GOT3 (cell line): ENCODE results near the gene ZFP36L1.

ENCODE experiments used
- DNase-seq: peaks from one replicate; lab custom pipeline; 2025; ENCODE audit warnings: mixed read lengths; lab: John Stamatoyannopoulos, UW

Gene ZFP36L1

DNA sequence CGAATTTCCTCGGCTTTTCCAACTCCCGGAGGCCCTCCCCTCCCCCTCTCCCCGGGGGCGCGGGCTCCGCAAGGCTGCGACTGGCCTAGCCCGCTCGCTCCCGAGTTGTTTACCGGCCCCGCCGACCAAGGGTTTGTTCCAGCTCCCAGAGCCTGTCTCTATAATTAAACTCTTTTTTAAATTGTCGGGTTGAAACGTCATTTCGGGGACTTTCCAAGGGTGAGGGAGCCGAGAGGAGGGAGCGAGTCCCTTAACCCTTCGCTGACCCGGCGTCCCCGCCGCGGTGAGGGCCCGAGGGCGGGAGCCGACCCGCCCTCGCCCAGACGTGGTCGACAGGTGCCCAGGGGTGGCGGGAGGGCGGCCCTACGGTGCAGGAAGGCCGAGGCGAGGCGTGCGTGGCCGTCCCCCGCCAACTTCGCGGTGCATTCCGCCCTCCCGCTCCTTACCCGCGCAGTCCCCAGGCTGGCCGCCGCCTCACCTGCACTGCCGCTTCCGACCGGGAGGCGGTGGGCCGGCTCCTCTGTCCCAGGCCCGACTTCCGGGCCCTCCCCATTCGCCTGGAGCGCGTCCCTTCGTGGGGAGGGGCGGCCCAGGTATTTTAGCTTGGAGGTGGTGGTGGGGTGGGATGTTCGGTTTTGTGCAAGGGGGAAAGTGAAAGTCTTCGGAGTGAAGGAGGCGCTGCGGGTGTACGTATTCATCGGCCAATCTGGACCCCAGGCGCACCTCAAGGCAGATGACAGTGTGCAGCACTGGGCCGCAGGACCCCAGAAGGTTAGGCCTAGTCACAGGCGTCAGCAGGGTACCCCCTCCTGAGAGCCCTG is 2.9 kb upstream of the ZFP36L1 start:
- peak; percentile 6 for DNase-seq

GRCh38 chr14:68794851-68795596 is 2.2 kb upstream of the ZFP36L1 start:
- DNase-seq = peak; percentile 12

DNA sequence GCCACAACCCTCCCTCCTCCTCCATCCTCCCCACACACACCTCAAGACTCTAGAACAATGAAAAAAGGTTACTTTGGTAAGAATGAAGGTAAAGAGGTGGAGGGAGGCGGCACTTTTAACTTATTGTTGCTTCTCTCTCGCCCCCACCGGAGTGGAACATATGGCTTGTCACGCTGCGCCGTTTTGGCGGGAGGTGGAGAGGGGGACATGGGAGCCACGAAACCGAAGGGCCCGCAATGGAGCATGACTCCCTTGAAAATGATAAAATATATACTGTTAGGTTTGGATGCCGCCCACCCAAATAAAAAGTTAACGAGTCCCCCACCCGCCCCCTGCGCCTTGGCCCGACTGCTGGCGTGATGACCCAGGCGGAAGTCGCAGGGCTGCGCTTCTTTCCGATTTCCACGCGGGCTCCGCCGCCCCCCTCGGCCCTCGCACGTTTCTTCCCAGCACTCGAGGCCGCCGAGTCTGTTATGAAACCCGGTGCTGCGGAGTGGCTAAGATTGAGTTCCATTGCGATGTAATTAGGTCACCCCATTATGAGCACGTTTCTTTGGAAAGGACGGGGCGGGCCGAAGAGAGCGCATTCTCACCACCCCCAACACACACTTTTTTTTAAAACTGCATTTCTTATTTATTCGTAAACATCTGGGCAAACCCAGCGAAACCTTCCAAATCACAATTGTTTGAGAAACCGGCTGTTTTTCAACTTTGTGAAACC is 1.4 kb upstream of the ZFP36L1 start:
- peak; percentile 12 for DNase-seq

GRCh38 chr14:68793734-68794129 is 865 bp upstream of the ZFP36L1 start:
- no peak for DNase-seq

GRCh38 chr14:68792678-68792978 is 239 bp downstream of the ZFP36L1 start:
- no peak for DNase-seq

DNA sequence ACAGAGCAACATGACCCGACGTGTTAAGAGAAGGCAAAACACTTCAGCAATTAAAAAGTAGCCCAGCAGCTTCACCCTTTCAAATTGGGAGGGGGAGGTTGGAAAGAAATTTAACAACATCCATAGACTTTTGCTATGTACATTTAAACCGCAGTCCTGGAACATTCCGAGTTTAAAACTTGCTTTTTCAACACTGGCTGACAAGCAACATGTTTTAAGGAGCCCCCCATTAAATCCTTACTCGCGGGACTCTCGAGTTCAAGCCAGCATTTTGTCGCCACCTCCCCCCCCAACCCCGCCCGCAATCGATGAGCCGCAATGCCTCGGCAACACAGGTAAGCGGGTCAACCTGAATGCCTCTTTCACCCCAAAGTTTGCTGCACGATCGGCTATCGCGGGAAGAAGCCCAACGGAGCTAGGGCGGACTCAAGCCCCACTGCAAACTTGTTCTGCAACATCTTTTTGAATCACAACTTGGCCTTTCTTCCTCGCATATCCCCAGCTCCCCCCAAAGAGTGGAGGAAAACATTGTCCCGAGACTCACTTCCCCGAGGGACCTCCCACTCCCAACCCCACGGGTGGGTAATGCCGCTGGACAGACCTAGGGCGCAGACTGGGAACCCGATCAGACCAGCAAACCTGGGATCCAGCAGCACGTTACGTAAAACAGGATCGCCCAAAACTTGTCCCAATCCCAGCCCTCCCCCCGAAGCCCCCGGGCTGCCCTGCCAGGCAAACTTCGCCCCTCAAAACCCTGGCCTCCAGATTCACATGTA is 777 bp downstream of the ZFP36L1 start:
- DNase-seq = no peak

GRCh38 chr14:68791078-68791901 is 1.6 kb downstream of the ZFP36L1 start:
- DNase-seq = no peak

- no peak for DNase-seq
These were observed 2.2 kb downstream of the ZFP36L1 start for GRCh38 chr14:68790644-68791077.

DNA sequence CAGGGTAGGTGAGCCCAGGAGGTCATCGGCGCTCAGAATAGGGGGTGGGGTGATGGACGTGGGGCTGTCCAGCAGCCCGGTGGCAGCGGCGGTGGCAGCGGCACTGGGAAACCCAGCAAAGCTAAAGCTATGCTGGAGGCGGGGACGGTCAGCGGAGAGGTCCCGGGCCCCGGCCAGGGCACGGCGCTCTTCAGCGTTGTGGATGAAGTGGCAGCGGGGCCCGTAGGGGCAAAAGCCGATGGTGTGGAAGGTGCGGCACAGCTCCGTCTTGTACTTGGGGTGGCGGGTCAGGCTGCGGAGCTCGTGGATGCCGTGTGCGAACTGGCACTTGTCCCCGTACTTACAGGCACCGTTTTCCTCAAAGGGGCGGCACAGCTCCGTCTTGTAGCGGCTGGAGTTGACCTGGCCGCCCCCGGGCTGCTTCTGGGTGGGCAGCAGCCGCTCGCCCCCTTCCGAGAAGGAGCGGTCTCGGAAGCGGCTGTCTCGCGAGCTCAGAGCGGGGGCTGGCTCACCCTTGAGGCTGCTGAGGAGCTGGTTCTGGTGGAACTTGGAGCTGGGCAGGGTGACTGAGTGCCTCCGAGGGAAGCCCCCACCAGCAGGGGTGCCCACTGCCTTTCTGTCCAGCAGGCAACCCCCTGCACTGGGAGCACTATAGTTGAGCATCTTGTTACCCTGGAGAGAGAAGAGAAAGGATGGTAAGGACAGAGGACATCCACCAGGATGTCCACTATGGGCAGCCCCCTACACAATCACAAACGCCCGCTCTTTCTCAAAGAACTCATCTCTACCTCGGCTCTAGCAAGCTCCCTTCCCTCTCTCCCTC is 2.8 kb downstream of the ZFP36L1 start:
- DNase-seq = no peak

DNA sequence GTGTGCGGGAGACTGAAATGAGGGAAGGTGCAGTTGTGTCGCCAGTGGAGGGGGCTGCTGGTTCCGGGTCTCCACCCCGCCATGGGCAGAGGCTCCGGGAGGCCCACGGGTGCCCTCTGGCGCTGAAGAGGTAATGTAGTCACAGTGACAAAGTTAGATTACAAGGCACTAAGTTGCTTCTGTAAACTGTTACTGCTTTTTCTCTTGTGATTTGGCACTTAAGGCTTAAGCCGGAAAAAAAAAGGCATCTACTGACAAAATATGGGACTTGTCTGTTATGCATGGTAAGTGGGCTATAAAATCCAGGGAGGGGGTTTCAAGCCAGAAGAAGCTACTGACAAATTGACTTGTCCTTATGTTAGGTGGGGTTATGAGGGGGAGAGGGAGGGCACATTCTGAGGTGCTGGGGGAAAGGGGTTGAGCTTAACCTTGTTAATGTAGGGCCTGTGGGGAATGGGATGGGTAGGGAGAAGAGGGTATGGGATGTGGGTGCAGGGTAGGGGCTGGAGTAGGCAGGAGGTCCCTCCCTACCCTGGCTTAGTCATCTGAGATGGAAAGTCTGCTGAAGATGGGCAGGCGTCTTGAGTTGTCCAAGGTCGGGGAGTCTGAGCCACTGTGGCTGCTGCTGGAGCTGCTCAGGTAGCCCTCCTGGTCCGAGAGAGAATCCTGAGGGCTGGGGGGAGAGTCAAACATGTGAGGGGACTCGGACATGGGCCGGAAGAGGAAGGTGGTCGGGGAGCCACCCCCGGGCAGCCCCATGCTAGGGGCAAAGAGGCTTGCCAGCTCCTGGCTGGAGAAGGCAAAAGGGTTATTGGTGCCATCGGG is 3.7 kb downstream of the ZFP36L1 start:
- no peak for DNase-seq

DNA sequence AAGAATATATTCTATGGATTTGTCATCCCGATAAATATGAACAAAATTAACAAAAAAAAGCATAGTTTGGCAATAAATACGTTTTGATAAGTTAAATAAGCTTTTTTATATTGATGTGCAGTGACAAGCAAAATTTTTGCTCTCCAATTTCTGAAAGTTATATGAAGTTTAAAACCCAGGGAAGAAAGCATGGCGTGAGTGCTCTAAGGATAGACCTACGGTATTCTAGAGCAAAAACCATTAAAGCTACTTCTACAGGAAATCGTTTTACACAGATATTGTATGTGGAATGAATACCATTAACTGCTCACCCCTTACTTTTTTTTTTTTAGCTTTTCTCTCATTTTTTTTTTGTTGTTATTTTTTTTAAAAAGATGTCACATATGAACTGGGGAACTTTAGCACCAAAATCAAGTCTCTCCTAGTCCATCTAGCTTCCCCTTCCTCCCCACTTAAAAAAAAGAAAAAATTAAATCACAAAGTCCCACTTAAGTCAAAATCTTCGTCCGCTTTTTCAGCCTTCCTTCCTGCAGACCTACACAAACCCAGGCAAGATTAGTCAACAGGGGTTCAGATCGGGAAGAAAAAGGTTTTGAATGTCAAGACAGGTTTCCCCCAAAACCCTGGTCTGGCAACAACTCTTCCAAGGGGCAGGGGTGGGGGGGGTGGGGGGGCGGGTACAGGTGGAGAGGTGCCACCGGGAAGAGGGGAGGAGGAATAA is 4.4 kb downstream of the ZFP36L1 start:
- no peak for DNase-seq

GRCh38 chr14:68787092-68787992 is 5.5 kb downstream of the ZFP36L1 start:
- no peak for DNase-seq

GRCh38 chr14:68786491-68787091 is 6.3 kb downstream of the ZFP36L1 start:
- DNase-seq = no peak

GRCh38 chr14:68785534-68786490 is 7.1 kb downstream of the ZFP36L1 start:
- DNase-seq = no peak

- DNase-seq = no peak
These were observed 7.8 kb downstream of the ZFP36L1 start for GRCh38 chr14:68784978-68785533.
